ENCODE data around the gene PCGF2. TPM values are rescaled to one million over a fixed set of nuclear protein-coding genes. Genes with fewer than 3 reads are reported as not detected.
"Not testable (repeated sequence)": the region's sequence is repeated elsewhere in the genome, so short reads cannot be mapped to it uniquely, and the experiment has no call there.

PCGF2 gene
- polyA plus RNA-seq, 4 donors: 74.4 to 87.1 (median 80.5) TPM

DNA sequence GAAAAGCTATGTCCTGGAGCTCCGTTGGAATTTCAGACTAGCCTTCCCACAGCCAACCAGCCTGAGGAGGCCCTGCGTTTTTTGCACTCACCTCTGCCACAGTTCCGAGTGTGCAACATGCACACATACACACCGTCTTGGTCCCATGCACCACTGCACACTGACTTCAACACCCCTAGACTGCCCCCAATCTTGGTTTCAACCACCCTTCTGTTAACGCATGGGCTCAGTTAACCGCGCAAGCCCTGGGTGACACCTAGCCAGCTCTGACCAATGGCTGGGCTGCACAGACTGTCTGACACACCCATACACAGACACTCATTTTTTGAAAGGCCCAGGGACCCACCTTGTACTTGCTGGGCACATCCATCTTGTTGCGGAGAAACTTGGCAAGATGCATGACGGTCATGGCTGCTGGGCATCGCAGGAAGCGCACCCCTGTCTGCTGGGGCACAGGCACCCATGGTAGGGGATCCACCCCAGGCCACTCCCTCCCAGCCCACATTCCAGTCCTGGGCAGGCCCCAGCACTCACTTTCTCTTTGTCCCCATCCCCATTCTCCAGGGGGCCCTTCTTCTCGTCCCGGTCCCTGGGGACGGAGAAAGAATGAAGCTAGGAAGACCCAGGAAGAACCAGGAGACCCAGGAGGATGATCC lies 10.0 kb downstream of the PCGF2 start:
- no peak for DNase-seq (ENCODE audit: low read depth in 4 of 4, low spot score in 3 of 4)

DNA sequence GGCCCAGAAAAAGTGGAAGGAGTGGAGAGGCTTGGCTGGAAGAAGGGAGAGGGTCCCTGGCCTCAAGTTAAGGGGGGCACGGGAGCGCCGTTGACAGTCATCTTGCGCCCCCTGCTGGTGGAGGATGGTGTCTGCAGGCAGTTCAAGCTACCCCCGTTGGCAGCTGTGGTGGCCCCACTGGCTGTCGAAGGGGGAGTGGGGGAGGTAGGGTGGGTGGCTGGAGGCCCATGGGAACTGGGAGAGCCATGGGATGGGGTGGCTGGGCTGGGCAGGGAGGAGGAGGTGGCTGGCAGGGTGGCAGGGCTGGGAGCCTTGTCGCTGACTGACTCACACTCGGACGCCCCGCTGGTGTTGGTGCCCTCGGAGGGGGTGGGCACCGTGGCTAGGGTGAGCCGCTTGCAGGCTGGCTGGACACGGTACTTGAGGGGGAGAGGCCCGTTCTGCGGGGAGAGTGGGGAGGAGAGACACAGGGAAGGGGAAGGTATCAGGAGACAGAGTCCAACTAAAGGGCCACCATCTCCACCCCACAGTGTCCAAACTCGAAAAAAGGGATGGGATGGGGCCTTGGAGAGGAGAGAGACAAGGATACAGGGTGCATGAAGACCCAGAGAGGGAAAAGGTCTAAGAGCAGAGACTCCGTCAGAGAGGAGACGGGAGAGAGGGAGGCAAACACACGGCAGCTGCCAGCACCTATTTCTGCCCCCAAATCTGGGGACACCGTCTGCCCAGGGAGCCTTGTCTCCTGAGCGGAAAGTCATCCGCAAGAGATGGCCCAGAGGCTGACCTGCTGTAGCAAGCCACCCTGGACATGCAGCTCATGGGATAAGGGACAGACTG lies 12.8 kb downstream of the PCGF2 start:
- no peak for DNase-seq (ENCODE audit: low read depth in 4 of 4, low spot score in 3 of 4)

DNA sequence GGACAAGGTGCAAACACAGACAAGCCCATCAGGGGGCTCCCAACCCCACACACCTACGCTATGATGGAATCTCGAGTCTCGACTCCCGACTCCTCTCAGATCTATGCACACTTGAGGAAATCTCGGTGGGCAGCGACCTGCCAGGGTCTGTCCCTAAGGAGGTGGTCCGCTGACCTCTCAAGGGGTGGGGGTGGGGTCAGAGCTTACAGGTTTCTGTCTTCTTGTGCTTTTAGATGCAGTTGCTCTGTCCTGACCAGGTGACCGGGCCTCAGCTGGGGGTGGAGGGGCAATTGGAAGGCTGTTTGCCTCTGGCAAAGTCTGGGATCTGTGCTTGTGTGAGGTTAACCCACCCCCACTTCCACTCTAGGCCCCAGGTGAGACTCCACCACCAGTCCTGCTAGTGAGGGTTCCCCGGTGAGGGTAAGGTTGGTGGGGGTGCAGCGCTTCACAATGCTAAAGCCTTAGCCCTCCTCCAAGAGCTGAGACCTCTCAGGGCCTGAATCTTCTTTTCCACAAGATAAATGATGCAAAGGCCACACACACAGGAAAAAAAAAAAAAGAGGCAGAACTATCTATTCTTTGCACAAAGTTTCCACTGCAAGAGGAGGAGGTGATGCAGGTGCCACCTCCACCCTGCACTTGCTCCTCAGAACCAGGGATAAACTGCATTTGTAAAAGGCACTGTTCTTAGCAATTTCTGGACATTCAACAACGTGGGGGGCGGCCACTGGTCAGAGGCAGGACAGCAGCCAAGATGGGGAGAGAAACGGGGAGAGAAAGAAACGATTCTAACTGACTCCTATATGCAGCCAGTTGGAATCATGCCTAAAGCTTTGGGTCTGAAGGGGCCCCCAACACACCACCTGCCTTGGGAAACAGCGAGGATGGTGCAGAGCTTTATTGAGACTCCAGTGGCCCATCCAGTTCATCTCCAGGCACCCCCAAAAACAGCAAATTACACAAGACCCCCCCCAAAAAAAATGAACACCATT lies 13.9 kb downstream of the PCGF2 start:
- no peak for DNase-seq (ENCODE audit: low read depth in 4 of 4, low spot score in 3 of 4)

GRCh38 chr17:38733282-38733981 lies 14.7 kb downstream of the PCGF2 start:
- DNase-seq (ENCODE audit: low read depth in 4 of 4, low spot score in 3 of 4): no peak

DNA sequence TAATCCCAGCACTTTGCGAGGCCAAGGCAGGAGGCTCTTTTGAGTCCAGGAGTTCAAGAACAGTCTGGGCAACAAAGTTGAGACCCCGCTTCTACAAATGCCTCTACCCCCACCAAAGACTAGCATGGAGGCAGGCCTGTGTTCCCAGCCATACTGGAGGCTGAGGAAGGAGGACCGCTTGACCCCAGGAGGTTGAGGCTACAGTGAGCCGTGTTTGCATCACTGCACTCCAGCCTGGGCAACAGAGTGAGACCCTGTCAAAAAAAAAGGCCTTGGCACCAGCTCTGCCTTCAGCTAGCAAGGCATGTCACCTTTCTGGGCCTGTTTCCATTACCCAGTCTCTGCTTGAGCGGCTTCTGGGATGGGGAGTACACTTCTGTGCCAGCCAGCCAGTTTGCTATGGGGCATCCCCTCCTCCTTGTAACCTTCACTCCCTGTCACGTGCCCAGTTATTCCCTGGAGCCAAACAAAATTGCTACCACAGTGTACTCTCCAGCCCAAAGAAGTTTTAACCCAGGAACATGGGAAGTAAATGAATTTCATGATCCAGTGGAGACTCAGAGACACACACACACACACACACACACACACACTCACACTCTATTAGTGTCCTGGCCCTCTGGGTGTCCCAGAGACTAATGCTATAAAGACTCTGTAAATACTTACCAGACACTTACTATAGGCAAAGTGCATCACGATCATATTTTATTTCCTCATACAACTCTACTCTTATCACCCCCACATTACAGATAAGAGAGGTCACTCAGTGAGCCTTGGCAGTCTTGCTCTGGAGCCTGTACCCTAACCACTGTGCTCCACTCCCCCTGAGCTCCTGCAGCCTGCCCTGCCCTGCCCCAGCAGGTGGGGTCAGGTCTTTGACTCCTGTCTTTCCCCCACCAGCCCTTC lies 15.5 kb downstream of the PCGF2 start:
- no peak for DNase-seq (ENCODE audit: low read depth in 4 of 4, low spot score in 3 of 4)

GRCh38 chr17:38731526-38732294 lies 16.4 kb downstream of the PCGF2 start:
- DNase-seq (ENCODE audit: low read depth in 4 of 4, low spot score in 3 of 4): no peak

DNA sequence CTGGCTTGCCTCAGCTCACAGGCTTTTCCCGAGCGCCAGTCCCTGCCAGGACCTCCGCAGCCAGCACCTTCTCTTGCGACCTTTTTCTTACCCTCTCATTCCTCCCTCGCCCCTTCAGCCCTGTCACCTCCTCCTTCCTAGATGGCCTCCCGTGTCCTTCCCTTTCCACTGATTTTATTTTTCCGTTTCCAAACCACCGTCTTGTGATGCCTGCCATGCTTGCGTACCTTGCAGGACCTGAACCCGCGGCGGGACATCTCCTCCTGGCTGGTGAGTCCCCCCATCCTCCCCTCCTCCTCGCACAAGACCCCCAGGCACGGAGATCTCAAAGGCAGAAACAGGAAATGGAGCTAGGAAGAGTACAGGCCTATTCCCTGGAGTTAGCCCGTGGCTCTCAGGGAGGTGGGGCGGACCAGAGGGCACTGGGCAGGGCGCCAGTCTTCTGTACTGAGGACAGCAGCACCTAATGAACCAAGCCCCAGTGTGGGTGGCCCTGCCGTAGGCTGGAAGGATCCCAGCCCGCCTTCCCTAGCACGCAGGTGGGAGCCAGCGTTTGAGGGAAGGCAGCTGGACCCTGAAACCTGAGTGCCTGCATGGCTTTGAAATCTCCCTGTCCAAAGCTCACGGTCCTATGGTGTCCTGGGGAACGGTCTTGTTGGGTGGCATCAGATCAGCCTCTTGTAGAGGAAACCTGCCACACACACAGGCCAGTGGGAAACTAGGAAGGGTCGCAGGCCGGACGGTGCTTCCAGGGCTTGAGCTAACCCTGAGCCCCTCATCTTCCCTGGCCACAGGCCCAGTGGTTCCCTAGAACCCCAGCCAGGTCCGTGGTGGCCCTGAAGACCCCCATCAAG lies 17.4 kb downstream of the PCGF2 start:
- no peak for DNase-seq (ENCODE audit: low read depth in 4 of 4, low spot score in 3 of 4)

DNA sequence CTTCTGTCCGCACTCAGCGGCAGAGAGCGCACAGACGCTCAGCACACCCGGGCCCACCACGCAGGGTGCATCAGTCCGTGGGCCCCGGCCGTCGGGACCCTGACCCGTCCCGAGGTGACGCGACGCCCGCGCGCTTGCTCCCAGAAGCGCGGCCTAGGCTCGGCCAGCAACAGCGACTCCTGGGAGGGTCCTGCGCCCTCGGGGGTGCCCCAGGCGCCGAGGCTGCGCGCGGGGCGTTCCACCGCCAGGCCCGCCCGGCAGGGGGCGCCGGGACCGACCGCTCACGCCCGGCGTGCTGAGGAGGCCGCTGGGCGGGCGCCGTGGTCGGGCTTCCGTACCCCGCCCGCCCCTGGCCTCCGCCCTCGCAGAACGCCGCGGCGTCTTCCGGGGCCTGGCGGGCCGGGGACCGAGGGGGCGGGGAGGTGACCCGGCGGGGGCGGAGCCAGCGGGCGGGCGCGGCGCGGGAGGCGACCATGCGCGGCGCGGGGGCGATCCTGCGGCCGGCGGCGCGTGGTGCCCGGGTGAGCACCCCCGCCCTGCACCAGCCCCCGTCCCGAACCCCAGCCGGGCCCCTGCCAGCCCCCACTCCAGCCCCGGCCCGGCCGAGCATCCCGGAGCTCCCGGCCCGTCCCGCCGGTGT lies 18.1 kb downstream of the PCGF2 start, which contains the start of gene CISD3:
Gene CISD3, plus strand, starts transcription at position 456 of the 640 bp plus-strand sequence. Its CDS starts 18 bp downstream, at position 474.
- DNase-seq (ENCODE audit: low read depth in 4 of 4, low spot score in 3 of 4): no peak

DNA sequence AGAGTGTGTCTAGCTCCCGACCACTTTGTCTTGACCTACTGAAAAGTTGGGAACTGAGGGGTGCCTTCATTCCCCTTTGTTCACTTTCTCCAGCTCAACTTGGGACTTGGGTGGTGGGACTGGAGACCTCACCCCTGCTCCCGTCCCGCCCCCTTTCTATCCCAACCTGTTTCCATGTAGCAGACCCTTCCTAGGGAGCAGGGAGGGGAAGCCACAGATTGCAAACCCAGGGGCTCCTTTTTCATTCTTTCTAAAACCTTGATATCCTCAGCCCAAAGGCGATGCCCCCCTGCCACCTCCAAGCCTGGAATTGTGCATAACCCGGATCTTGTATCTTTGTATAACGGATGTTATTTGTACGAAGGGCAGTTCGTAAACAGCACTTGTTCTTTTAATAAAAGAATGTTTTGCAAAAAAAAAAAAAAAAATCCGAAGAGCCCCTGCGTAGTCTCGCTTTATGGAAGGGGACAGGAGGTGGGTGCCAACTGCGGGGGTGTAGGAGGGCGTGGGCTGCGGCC lies 18.7 kb downstream of the PCGF2 start:
- no peak for DNase-seq (ENCODE audit: low read depth in 4 of 4, low spot score in 3 of 4)

DNA sequence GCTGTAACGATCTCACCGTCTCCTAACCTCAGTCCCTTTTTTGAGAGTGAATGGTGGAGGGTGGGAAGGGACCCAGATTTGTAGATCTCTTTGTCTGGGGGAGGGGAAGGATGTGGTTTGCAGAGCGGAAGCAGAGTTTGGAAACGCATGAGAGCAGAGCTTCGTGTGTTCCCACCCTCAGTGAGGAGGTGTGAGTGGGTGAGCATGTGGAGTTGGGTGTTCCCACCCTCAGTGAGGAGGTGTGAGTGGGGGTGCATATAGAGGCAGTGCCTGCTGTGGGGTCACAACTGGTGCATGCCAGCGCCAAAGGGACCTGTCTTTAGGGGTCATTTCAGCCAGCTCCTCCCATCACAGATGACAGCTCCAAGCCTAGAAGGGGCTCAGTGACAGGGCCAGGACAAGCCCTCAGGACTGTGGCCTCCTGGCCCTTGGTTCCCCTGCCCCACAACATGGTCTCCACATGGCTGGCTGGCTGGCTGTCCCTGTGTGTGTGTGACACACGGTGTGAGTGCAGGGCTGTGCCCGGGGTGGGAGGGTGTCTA lies 19.8 kb downstream of the PCGF2 start:
- no peak for DNase-seq (ENCODE audit: low read depth in 4 of 4, low spot score in 3 of 4)

DNA sequence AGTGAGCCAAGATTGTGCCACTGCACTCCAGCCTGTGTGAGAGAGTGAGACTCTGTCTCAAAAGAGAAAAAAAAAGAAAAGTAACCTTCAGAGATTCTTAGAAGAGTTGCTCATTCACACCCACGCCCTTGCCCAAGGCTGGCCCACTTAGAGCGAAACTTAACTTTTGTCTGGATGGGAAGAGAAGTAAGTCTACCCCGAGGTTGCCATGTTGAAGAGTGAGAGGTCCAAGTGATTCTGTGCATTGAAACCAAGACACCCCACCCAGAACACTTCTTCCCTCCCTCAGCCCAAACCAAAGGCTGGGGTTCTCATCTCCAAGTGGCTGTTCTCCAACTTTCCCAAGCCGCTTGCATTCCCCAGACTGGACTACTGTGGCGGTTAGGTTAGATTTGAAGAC lies 20.4 kb downstream of the PCGF2 start:
- no peak for DNase-seq (ENCODE audit: low read depth in 4 of 4, low spot score in 3 of 4)

- DNase-seq (ENCODE audit: low read depth in 4 of 4, low spot score in 3 of 4): not testable (repeated sequence)
Measured at GRCh38 chr17:38726145-38726544, 22.0 kb downstream of the PCGF2 start.

- no peak for DNase-seq (ENCODE audit: low read depth in 4 of 4, low spot score in 3 of 4)
Measured at GRCh38 chr17:38725066-38725465, 23.1 kb downstream of the PCGF2 start.

DNA sequence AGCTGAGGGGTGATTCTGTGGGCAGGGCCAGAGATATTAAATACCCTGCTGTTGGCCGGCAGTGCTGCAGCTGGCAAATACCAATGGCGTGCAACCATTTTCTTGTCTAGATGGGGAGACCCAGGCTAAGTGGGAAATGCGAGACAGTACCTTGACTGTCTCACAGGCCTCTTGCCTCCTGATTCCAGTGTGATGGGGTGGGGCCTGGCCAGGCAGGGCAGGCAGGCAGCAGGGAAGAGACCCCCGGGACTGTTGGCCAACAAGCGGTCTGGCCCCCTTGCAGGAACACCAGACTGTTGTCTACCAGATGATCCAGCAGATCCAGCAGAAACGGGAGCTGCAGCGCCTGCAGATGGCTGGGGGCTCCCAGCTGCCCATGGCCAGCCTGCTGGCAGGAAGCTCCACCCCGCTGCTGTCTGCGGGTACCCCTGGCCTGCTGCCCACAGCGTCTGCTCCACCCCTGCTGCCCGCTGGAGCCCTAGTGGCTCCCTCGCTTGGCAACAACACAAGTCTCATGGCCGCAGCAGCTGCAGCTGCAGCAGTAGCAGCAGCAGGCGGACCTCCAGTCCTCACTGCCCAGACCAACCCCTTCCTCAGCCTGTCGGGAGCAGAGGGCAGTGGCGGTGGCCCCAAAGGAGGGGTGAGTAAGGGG lies 23.7 kb downstream of the PCGF2 start:
- DNase-seq (ENCODE audit: low read depth in 4 of 4, low spot score in 3 of 4): no peak

DNA sequence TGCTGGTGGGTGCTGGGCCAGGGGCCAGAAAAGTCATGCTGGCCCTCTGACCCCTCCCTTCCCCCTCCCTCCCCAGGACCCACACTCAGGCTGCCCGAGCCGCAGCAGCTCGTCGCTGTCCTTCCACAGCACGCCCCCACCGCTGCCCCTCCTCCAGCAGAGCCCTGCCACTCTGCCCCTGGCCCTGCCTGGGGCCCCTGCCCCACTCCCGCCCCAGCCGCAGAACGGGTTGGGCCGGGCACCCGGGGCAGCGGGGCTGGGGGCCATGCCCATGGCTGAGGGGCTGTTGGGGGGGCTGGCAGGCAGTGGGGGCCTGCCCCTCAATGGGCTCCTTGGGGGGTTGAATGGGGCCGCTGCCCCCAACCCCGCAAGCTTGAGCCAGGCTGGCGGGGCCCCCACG lies 26.3 kb downstream of the PCGF2 start:
- no peak for DNase-seq (ENCODE audit: low read depth in 4 of 4, low spot score in 3 of 4)

DNA sequence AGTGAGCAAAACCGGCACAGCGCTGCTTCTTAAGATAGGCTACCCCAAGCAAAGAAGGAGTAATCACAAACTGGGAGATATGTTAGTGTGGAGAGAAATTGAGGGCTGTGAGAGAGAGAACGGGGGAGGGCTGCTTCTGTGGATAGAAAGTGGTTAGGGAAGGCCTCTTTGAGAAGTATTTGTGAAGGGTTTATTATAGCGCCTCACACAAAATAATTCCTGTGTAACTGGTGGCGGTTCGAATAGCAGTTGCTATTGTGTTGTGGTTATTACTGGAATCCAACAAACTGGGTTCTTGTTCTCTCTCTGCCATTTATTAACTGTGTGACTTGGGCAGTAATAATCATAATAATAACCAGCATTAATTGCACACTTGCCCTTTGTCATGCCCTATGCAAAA lies 27.2 kb downstream of the PCGF2 start:
- no peak for DNase-seq (ENCODE audit: low read depth in 4 of 4, low spot score in 3 of 4)

Data from right renal pelvis (tissue), 4 donors.